Ovary (tissue), 9 donors: Measurements from ENCODE around the gene CHADL. TPM values are rescaled to one million over a fixed set of nuclear protein-coding genes. Genes with fewer than 3 reads are reported as not detected.

Source experiments
- DNase-seq, 5 donors: peaks; one replicate each; pipeline ENCODE4 v3.0.0-alpha.2; 2019 to 2020
- H3K27ac ChIP-seq, 2 donors: fragments of 200-600 bp; one replicate each; pipeline versions ENCODE4 v1.5.1 to v1.8.0; 2019 to 2022
- H3K27me3 ChIP-seq: fragments of 200-600 bp; one replicate; pipeline ENCODE4 v1.8.0; 2022
- H3K36me3 ChIP-seq: fragments of 200-600 bp; sonication (generic); one replicate; pipeline ENCODE4 v1.5.1; 2019
- H3K4me1 ChIP-seq: one replicate; pipeline ENCODE4 v1.8.1; 2013; ENCODE audit warnings: mild to moderate bottlenecking, moderate library complexity; ENCODE audit not compliant: insufficient read depth
- H3K4me3 ChIP-seq: fragments of 200-600 bp; sonication (generic); one replicate; pipeline ENCODE4 v1.5.1; 2017
- H3K9me3 ChIP-seq, 2 donors: fragments of 200-600 bp in 1 of 2; sonication (generic) in 1 of 2; one replicate each; pipeline versions ENCODE4 v1.5.1 to v1.8.1; 2013 to 2019; ENCODE audit warnings: mild to moderate bottlenecking in 1 of 2, moderate library complexity in 1 of 2
- EP300 ChIP-seq: sonication (generic); formaldehyde crosslinking; IDR thresholded peaks from one replicate; pipeline ENCODE4 v1.6.1; 2017; ENCODE audit warnings: antibody characterized with exemption
- POLR2A ChIP-seq: fragments of 450-650 bp; IDR thresholded peaks from one replicate; pipeline ENCODE4 v1.6.1; 2017; ENCODE audit warnings: antibody characterized with exemption, mild to moderate bottlenecking, moderate library complexity
- WGBS, 3 donors: extraction: QIAGEN DNeasy Blood & Tissue Kit in 1 of 3; methylation state at CpG; one replicate each; pipeline versions ENCODE4 v1.1.5 to v1.1.7; 2013 to 2017; 5-methylcytosine and 5-hydroxymethylcytosine counted together
- intact Hi-C, 4 donors: fragments of 100-400 bp; cut with DNase I; formaldehyde crosslinking; loops; one replicate each; pipeline versions ENCODE4 v1.11.0 to v1.15.1; 2022 to 2023
- polyA plus RNA-seq, 2 donors: library from polyadenylated mRNA; stranded (reverse); fragments of 200-250 nt in 1 of 2; fragments of 350-450 nt in 1 of 2; fragmentation: Illumina TruSeq in 1 of 2; extraction: RNeasy Lipid Tissue Mini Kit (QIAGEN cat#74804) in 1 of 2; gene quantifications; one replicate each; pipeline ENCODE4 v1.2.3, GENCODE V29; 2013 to 2014
- total RNA-seq, 7 donors: library from RNA; depleted of rRNA in 2 of 7; stranded (reverse); fragments of >200 nt in 2 of 7; fragmentation: NEBNext Ultra II Directional in 3 of 7; extraction: Animal tissue kit (Norgen Biotek cat#: 25700) in 3 of 7; gene quantifications; one replicate each; pipeline versions ENCODE4 v1.1.0 to v1.2.4, GENCODE V29; 2016 to 2023
- TF ChIP-seq, protein P1 (sequence below), 3 donors: fragments of 450-650 bp in 2 of 3; fragments of 200-600 bp in 1 of 3; IDR thresholded peaks; one replicate each; pipeline versions ENCODE4 v1.5.1 to v1.8.0; 2016 to 2022; ENCODE audit warnings: antibody characterized with exemption in 3 of 3, mild to moderate bottlenecking in 1 of 3
- donor health status: DM: no; HTN: no; CAD: no; lungs with moderate emphysema.
- donor health status: DM: no; HTN: no; CAD: no.
- donor health status: Bipolar disorder and iron deficiency.
- donor health status: DM: yes; HTN: yes; CAD: no.
- donor health status: DM: no; HTN: no; CAD: no.
- donor health status: DM: yes; HTN: yes; CAD: no.

CHADL gene
- total and polyA plus RNA-seq, 9 donors = 0.08 to 6.2 (median 2.6) TPM

DNA sequence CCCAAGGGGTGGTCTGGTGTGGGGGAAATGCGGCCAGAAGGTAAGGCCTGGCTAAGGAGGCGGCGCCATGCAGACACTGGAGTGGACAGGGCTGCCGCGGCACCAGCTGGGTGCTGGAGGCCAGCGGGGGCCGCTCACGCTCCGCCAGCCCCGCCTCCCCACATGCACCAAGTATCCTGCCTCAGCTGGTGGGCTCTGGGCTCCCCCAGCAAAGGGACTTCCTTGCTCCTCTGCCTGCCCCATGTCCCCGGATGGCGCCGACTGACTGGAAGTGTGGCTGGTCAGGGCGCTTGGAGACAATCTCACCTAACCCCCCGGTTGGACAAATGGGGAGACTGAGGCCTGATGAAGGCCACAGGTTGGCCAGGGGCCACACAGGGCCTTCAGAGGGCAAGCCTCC is 7.6 kb upstream of the CHADL start:
- intact Hi-C loops = no loop called here
- Histone ChIP-seq H3K36me3 (no peaks in the 10 kb centered on the region), H3K4me1 (no peaks in the 10 kb centered on the region), H3K27me3 (no peaks in the 10 kb centered on the region), H3K9me3 (no peaks in the 10 kb centered on the region), H3K27ac (no peak overlapping the region), H3K4me3 (no peak overlapping the region)
- no peak for TF ChIP-seq POLR2A
- TF ChIP-seq EP300 = no peak
- TF ChIP-seq, protein P1, sequence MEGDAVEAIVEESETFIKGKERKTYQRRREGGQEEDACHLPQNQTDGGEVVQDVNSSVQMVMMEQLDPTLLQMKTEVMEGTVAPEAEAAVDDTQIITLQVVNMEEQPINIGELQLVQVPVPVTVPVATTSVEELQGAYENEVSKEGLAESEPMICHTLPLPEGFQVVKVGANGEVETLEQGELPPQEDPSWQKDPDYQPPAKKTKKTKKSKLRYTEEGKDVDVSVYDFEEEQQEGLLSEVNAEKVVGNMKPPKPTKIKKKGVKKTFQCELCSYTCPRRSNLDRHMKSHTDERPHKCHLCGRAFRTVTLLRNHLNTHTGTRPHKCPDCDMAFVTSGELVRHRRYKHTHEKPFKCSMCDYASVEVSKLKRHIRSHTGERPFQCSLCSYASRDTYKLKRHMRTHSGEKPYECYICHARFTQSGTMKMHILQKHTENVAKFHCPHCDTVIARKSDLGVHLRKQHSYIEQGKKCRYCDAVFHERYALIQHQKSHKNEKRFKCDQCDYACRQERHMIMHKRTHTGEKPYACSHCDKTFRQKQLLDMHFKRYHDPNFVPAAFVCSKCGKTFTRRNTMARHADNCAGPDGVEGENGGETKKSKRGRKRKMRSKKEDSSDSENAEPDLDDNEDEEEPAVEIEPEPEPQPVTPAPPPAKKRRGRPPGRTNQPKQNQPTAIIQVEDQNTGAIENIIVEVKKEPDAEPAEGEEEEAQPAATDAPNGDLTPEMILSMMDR (IDR thresholded peaks at IDR 0.05) = no peak
- 85 to 92% (median 85%) methylated on average over 15 of the region's 15 CpGs for WGBS, 3 donors
- no peak for DNase-seq

- Histone ChIP-seq H3K27ac (no peak overlapping the region), H3K9me3 (no peaks in the 10 kb centered on the region), H3K4me3 (no peak overlapping the region), H3K27me3 (no peaks in the 10 kb centered on the region), H3K36me3 (no peaks in the 10 kb centered on the region), H3K4me1 (no peaks in the 10 kb centered on the region)
- no peak for TF ChIP-seq EP300
- TF ChIP-seq POLR2A = no peak
- DNase-seq = no peak
- WGBS, 3 donors = 80 to 96% (median 86%) methylated on average over 7 of the region's 7 CpGs
- intact Hi-C loops = no loop called here
Measured at GRCh38 chr22:41247703-41248102, 7.0 kb upstream of the CHADL start.

- H3K4me3 ChIP-seq = no peak overlapping the region
Measured at GRCh38 chr22:41245917-41246499, 5.3 kb upstream of the CHADL start.

GRCh38 chr22:41243361-41243760 is 2.6 kb upstream of the CHADL start:
- Histone ChIP-seq H3K36me3 (no peaks in the 10 kb centered on the region), H3K4me1 (peaks cover 3% of the 10 kb centered on the region), H3K9me3 (no peaks in the 10 kb centered on the region), H3K27ac (no peak overlapping the region), H3K27me3 (no peaks in the 10 kb centered on the region), H3K4me3 (no peak overlapping the region)
- no peak for DNase-seq
- intact Hi-C loops = no loop called here
- TF ChIP-seq, protein P1 (IDR thresholded peaks at IDR 0.05) = no peak
- TF ChIP-seq EP300 (no peak), POLR2A (no peak)
- WGBS, 3 donors = 88 to 94% (median 91%) methylated on average over 6 of the region's 6 CpGs

More at GRCh38 chr22:41245917-41246499, 5.3 kb upstream of the CHADL start:
- DNase-seq = no peak
- intact Hi-C loops = no loop called here
- WGBS, 3 donors = 79 to 90% (median 85%) methylated on average over 20 to 21 of the region's 21 CpGs
- TF ChIP-seq POLR2A (no peak), EP300 (no peak)
- TF ChIP-seq, protein P1 (IDR thresholded peaks at IDR 0.05) = no peak
- Histone ChIP-seq H3K4me1 (no peaks in the 10 kb centered on the region), H3K36me3 (no peaks in the 10 kb centered on the region), H3K27ac (no peak overlapping the region), H3K9me3 (no peaks in the 10 kb centered on the region), H3K27me3 (no peaks in the 10 kb centered on the region)

DNA sequence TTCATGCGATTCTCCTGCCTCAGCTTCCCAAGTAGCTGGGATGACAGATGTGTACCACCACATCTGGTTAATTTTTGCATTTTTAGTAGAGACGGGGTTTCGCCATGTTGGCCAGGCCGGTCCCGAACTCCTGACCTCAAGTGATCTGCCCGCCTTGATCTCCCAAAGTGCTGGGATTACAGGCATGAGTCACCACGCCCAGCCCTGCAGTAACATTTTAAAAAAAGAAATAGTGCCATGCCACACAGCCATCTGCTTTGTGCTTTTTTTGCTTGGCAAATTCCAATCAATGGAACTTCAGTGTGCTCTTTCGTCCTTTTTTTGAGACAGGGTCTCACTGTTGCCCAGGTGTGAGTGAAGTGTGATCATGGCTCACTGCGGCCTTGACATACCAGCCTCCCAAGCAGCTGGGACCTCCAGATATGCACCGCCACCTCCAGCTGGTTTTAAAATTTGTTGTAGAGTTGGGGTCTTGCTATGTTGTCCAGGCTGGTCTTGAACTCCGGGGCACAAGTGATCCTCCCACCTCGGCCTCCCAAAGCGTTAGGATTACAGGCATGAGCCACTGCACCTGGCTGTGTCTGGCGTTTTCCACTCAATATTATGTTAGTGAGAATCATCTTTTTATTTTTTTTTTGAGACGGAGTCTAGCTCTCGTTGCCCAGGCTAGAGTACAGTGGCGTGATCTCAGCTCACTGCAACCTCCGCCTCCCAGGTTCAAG is 1.8 kb upstream of the CHADL start:
- Histone ChIP-seq H3K27me3 (no peaks in the 10 kb centered on the region), H3K27ac (no peak overlapping the region), H3K4me1 (peaks cover 5% of the 10 kb centered on the region), H3K36me3 (no peaks in the 10 kb centered on the region), H3K9me3 (no peaks in the 10 kb centered on the region), H3K4me3 (no peak overlapping the region)
- no peak for DNase-seq
- TF ChIP-seq, protein P1 (IDR thresholded peaks at IDR 0.05) = no peak
- TF ChIP-seq EP300 (no peak), POLR2A (no peak)
- intact Hi-C loops = no loop called here
- 85 to 91% (median 87%) methylated on average over 18 of the region's 18 CpGs for WGBS, 3 donors
